ENCODE data around the gene PAEP.

DNA sequence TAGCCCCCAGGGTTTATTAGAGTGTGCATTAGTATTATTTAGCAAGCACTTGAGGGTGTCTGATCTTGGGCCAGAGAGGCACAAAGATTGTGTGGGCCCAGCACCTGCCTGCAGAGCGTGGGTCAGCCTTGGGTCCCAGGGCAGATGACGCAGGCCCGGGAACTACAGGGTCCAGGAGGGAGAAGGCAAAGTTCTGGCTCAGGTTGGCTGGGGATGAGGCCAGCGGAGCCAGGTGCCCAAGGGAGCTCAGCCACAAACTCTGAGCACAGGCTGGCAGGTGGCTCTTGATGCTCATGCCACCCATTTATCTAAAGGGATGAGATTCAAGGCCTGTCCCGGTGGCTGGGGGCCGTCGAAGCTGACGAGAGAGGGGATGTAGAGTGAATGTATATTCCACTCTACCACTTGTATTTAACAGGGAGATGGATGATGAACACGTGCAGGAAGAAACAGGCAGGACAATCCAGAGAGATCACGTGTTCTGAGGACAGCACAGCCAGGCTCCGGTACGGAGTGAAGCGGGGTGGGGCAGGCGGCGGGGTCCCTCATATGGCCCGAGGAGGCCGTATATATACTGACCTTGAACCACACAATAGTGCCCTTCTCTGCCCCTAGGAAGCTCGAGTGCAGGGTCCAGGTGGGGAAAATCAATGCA, 16.4 kb upstream of the PAEP start:
- TF ChIP-seq, protein P1, sequence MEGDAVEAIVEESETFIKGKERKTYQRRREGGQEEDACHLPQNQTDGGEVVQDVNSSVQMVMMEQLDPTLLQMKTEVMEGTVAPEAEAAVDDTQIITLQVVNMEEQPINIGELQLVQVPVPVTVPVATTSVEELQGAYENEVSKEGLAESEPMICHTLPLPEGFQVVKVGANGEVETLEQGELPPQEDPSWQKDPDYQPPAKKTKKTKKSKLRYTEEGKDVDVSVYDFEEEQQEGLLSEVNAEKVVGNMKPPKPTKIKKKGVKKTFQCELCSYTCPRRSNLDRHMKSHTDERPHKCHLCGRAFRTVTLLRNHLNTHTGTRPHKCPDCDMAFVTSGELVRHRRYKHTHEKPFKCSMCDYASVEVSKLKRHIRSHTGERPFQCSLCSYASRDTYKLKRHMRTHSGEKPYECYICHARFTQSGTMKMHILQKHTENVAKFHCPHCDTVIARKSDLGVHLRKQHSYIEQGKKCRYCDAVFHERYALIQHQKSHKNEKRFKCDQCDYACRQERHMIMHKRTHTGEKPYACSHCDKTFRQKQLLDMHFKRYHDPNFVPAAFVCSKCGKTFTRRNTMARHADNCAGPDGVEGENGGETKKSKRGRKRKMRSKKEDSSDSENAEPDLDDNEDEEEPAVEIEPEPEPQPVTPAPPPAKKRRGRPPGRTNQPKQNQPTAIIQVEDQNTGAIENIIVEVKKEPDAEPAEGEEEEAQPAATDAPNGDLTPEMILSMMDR (IDR thresholded peaks at IDR 0.05): no peak
- no peak for TF ChIP-seq POLR2AphosphoS5 (IDR thresholded peaks at IDR 0.05)

Measured in prostate gland (tissue), 2 donors.